HG03135 (cell line): ENCODE results near the gene GNG14.
A peak's percentile ranks its signal among the peaks of the same experiment; 100 is the strongest.
"Not testable (repeated sequence)": the region's sequence is repeated elsewhere in the genome, so short reads cannot be mapped to it uniquely, and the experiment has no call there.

Experiments used
- ATAC-seq: cut with Tn5 transposase; IDR thresholded peaks from one replicate; pipeline ENCODE4 v1.9.1; 2021; ENCODE audit warnings: mild to moderate bottlenecking, moderate library complexity; ENCODE audit not compliant: unreplicated experiment

The GNG14 gene

DNA sequence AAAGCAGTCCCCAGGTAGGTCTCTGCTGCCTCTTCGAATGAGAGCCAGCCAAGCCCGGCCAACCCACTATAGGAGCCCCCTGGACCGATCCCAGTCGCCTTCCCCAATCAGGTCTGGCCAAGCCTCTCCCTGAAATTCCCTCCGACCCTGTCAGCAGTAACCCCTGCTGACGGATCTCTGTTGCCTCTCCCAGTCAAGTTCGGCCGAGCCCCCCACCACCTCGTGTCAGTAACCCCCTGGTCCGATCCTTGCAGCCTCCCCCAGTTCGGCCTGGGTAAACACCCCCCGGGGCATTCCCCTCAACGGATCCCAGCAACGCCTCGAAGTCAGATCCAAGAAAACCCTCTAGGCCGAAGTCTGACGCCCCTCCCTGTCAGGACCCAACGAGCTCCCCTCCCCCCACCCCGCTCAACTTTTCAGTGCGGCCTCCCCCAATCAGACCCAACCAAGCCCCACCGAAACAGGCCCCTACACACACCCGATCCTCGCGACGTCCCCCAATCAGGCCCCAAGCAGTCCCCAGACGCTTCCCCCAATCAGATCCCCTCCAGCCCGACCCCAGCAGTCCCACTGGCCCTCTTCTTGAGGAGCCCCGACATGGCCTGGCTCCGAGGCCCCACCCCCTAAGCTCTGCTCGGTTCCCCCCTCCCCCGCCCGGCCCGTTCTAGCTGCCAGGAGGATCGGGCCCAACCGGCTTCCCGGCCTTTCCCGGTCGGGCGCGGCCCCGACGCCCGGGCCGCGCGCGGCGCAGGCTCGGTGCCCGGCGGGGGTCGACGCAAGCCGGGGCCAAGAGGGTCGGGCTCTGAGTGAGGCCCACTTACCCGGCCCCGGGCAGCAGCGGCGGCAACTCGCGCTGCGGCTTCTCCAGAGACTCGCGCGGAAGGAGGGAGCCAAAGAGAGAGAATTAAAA, 34.1 kb downstream of the GNG14 start:
- peak; percentile 20 for ATAC-seq

DNA sequence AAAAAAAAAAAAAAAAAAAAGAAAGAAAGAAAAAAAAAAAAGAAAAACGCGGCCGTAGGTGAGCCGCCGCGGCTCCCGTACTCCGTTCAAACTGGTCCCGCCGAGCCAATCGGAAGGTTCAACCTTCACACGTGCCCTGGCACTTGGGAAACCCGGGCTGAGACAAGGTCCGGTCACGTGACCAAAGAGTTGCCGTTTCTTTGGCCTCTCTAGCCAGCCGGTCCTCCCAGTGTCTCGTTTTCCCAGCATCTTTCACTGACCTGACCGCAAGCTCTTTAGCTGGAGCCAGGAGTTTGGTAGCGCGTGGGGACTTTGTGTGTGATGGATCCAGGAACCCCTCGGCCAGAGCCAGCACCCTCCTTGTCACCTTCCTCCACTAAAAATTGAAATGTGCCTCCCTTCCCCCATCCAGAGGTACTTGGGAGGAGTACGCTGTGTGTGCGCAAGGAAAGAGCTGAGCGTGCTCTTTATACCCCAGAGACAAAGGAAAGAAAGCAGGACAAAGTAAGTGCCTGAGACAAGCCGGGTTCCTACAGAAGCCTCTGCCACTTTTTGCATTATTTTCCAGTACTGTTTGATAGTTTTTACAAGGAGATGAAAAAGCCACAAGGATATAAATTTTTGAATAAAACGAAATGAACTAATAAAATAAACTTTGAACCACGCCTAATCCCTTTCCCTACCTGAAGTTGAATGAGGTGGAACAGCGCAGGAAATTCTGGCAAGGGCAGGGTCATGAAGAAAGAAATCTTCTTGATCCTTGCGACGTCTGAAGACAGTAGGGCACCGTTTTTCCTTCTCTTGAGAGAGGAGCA, 35.0 kb downstream of the GNG14 start:
- peak; percentile 69 for ATAC-seq

DNA sequence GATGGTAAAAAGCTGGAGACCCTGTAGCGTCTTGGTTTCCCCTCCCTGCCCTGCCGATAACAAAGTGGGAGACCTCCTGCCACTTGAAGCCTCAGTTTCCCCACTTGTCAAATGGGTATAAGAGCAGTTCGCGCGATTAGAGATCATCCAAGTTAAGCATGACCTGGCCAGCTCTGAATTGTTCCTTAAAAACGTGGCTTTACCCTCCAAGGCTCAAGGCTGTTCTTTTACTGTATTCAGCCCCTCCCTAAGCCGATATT, 35.5 kb downstream of the GNG14 start:
- no peak for ATAC-seq

DNA sequence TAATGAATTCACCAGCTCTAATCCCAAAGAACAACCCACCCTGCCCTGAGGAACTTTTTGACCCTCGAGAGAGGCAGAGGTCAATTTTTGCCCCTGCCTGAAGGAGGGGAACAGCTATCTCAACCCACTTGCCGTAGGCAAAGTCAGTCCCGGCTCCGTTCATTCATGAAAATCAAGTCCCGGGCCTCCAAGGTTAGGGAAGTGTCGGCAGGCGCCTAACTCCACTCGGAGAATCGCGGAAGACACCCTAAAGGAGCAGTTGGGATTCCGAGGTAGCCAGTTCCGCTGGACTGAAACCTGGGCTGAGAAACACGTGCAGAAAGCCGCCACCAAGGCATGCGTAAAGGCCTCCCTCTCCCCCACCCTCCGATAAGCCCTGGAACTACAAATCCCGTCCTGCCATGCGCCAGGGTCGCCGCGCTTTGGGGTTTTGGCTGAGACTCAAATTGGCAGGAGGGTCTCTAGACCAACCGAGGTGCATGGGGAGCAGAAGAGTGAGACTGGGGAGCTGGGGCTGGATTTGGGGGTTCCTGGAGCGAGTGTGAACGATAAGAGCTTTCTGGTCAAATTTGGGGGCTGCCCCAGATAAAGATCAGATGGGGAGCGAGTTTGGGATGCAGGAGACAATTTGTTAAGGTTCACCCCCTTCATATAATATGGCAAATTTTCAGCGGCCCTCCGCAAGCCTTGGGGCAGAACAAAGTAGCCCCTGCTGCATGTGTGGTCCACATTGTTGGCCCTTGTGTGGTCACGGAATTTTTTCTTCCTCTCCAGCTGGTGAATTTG, 36.0 kb downstream of the GNG14 start, which contains the start of gene TNPO2:
TSS of gene TNPO2 (minus strand) at position 292 of the 786 bp plus-strand sequence. CDS start 2,955 bp downstream, outside the sequence.
- ATAC-seq, result no peak

DNA sequence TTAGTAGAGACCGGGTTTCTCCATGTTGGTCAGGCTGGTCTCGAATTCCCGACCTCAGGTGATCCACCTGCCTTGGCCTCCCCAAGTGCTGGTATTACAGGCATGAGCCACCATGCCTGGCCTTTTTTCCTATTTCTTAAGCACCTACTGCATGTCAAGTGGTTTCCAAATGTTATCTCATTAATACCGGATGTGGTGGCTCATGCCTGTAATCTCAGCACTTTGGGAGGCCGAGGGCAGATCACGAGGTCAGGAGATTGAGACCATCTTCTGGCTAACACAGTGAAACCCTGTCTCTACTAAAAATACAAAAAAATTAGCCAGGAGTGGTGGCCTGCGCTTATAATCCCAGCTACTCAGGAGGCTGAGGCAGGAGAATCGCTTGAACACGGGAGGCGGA, 37.8 kb downstream of the GNG14 start:
- not testable (repeated sequence) for ATAC-seq

DNA sequence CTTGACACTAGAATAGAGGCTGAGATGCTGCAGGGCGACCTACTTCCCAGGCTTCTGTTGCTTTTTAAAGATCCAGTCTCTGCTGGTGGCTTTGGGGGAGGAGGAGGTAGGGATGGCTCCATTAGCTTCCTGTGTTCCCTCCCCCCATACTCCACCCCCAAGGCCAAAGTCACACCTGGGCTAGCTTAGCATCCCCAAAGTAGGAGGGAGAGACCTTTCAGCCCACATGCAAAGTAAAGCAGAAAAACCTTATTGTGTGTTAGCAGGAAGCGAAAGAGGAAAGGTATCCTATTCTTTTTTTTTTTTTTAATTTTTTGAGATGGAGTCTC, 39.2 kb downstream of the GNG14 start:
- no peak for ATAC-seq

DNA sequence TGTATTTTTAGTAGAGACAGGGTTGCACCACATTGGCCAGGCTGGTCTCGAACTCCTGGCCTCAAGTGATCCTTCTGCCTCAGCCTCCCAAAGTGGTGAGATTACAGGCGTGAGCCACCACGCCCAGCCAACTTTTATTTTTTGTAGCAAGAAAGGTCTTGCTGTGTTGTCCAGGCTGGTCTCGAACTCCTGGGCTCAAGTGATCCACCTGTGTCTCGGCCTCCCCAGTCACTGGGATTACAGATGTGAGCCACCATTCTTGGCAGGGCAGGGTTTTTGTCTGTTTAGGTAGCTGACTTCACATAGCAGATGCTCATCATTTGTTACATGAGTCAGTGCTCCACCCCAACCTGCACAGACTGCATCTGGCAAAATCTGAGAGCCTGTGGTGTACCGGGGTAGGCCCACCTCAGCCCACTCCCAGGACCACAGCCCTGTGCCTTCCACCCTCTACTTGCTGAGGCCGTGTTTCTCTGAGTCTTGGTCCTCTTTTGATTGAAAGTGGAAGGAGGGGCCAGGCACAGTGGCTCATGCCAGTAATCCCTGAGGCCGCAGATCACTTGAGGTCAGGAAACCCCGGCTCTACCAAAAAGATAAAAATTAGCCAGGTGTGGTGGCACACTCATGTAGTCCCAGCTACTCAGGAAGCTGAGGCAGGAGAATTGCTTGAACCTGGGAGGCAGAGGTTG, 40.1 kb downstream of the GNG14 start:
- ATAC-seq, result no peak

DNA sequence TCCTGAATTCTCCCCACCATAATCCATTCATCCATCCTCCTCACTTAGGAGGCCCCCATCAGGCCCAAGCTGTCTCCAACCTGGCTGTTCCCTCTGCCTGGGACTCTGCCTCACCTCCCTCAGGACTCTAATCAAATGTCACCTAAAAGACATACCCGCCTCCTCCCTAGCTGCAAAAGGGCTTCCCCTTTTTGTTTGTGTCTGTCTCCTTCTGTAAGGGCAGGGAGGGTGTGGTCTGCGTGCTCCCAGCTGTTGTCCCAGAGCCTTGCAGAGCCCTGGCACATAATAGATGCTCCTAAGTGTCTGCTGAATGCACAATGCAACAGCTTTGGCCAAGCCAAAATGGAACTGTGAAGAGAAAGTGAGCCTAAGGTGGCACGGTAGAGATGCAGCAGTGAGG, 42.3 kb downstream of the GNG14 start:
- no peak for ATAC-seq

DNA sequence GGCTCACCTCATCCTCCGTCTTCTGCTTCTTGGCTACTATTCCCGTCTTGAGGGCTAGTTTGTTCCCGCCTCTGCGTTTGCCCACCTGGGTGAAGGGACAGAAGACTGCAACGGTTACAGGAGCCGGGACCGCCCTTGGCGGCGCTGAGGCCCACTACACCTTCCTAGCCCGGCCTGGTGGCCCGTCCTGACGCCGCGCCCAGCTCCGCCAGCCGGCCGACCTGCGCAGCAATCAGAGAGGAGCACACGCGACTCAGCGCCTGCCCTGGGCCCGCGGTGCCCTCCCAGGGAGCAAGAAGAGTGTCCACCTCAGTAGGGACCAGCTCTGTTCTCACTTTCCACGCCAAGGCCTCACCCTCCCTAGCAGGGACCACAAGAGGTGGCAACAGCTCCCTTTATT, 43.5 kb downstream of the GNG14 start:
- ATAC-seq, result no peak

DNA sequence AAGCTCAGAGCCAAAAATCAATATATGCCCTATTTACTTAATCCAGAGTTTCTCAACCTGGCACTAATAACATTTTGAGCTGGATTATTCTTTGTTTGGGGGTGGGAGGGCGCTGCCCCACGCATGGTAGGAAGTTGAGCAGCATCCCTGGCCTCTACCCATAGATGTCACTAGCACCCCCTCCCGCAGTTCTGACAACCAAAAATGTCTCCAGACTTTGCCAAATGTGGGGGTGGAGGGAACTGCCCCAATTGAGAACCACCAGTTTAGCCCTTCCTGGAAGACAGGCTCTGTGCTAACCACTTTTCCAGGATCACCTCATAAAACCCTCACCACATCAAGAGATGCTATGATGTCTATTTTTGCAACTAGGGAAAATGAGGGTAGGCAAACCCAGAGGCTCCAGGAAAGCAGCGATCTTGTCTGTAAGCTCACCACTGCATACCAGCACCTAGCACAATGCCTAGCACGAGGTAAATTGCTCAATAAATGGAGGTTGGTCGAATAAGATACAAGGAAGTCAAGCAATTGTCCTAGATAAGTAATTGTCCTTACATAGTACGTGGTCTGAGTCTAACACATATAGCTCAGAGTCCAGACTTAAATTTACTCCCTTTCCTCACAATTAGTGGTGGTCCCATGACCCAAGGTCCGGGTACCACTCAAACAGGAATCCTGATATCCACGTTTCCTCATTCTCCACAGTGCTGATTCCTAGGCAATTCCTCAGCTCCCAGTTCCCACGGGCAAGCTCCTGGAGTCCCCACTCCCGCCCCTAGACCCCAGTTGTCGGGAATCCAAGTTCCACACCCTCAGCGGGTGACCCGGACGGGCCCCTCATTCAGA, 45.8 kb downstream of the GNG14 start:
- ATAC-seq, result no peak

DNA sequence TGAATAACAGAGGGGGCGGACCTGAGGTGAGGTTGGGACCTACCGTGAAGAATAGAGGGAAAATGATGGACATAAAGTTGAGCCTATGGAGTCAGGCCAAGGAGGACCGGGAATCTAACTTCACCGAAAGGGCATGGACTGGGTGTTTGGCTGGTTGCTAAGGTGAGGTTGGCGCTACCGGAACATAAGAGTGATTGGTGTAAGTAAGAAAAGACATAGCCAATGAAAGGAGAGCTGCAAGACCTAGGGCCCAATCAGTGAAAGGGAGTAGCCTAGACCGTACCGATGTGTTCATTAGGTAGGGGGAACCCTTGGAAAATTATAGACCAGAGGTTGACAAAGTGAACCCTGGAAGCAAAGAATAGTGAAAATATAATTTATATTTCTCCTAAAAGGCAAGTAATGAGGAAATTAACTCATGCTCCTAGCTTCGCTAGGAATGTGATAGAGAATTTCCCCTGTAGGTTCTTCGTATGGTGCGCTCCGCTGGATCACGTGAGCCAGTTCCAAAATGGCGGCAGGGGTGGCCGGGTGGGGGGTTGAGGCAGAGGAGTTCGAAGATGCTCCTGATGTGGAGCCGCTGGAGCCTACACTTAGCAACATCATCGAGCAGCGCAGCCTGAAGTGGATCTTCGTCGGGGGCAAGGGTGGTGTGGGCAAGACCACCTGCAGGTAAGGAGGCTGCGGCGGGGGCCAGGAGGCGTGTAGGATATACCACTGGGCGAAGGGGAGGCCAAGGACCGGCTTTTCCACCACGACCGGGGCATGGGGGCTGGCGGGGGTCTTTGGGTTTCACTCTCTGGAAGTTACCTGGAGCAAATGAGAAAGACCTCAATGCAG, 49.4 kb downstream of the GNG14 start, which contains the start of gene GET3:
TSS of gene GET3 (plus strand) at position 503 of the 840 bp plus-strand sequence. CDS start at position 512, 9 bp downstream.
- ATAC-seq, result peak; percentile 62

DNA sequence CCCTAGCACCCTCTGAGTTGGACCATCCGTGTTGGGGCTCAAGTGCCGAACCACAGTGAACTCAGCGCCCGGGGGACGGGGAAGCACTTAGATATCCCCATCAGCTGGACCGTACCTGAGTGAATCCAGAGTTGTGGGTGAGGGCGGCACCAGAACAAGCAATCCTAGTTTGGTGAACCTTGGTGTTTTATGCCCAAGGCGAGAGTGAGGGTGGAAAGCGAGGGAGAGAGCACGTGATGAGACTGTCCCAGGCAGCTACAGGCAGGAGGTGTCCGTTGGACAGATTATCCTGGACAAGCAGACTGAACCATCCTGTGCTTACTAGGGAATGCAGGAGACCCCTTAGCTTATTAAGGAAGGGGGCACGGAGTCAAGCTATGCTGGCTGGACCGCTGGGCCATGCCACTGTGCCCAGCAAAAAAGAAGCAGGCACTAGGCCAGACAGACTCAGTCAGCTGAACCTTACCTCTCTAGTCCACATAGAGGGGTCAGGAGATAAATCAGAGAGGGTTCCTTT, 50.1 kb downstream of the GNG14 start:
- no peak for ATAC-seq
